Fibroblast of pulmonary artery (primary cell): Measurements from ENCODE around the gene METTL27.
"Not testable (repeated sequence)": the region's sequence is repeated elsewhere in the genome, so short reads cannot be mapped to it uniquely, and the experiment has no call there.

Experiments
- DNase-seq: peaks from one replicate; pipeline ENCODE4 v3.0.0-alpha.2; 2010; ENCODE audit warnings: low read depth
- H3K4me3 ChIP-seq: replicated peaks from 2 replicates; pipeline ENCODE4 v1.5.1; 2011; ENCODE audit warnings: low read depth, mild to moderate bottlenecking, control low read depth, low read length, moderate library complexity
- TF ChIP-seq, protein P1 (sequence below): IDR thresholded peaks from 2 replicates; pipeline ENCODE4 v1.5.1; 2011; ENCODE audit warnings: mild to moderate bottlenecking, control low read depth, low read length, inconsistent platforms; ENCODE audit errors: missing control alignments

METTL27 gene

GRCh38 chr7:73822319-73823173, 19.8 kb downstream of the METTL27 start:
- DNase-seq = peak; percentile 66
- H3K4me3 ChIP-seq = no peak overlapping the region
- TF ChIP-seq, protein P1, sequence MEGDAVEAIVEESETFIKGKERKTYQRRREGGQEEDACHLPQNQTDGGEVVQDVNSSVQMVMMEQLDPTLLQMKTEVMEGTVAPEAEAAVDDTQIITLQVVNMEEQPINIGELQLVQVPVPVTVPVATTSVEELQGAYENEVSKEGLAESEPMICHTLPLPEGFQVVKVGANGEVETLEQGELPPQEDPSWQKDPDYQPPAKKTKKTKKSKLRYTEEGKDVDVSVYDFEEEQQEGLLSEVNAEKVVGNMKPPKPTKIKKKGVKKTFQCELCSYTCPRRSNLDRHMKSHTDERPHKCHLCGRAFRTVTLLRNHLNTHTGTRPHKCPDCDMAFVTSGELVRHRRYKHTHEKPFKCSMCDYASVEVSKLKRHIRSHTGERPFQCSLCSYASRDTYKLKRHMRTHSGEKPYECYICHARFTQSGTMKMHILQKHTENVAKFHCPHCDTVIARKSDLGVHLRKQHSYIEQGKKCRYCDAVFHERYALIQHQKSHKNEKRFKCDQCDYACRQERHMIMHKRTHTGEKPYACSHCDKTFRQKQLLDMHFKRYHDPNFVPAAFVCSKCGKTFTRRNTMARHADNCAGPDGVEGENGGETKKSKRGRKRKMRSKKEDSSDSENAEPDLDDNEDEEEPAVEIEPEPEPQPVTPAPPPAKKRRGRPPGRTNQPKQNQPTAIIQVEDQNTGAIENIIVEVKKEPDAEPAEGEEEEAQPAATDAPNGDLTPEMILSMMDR = no peak

DNA sequence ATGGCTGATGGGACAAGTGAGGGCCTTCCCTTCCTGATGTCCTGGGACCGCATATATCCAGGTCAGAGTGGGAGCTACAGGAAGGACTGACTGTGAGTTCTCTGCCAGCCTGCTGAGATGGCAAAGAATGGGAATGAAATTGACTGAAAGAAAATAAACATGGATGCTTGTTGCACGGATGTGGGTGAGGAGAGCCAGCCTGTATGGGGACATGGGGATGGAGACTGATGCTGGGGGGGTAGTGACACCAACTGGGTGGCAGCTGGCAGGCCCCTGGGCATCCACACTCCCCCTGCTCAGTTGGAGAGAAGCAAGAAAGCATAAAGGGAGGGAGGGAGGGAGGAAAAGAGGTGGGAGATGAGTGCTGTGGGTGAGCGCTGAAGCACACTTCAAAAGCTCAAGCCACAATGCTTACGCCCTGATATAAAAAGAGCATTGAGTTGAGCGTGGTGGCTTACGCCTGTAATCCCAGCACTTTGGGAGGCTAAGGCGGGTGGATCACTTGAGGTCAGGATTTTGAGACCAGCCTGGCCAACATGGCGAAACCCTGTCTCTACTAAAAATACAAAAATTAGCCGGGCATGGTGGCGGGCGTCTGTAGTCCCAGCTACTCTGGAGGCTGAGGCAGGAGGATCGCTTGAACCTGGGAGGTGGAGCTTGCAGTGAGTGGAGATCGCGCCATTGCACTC, 20.6 kb downstream of the METTL27 start:
- not testable (repeated sequence) for DNase-seq, H3K4me3 ChIP-seq

DNA sequence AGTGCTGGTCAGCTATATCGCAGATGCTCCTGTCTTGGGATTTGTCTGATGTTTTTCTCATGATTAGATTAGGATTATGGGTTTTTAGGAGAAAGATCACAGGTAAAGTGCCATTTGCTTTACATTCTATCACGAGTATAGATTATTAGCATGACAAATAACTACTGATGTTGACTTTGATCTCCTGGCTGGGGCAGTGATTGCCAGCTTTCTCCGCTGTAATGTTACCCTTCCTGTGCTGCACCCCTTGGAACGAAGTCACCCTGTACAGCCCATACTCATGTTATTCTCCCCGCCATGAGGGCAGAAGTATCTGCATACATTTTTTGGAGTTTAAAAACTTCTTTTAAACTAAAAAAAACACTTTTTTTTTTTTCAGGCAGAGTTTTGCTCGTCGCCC, 22.3 kb downstream of the METTL27 start:
- no peak for DNase-seq
- H3K4me3 ChIP-seq = no peak overlapping the region
- TF ChIP-seq, protein P1 = no peak

- DNase-seq = no peak
- no peak overlapping the region for H3K4me3 ChIP-seq
- TF ChIP-seq, protein P1 = no peak
Observed at GRCh38 chr7:73817121-73817520, 25.2 kb downstream of the METTL27 start.

- TF ChIP-seq, protein P1 = no peak
- no peak overlapping the region for H3K4me3 ChIP-seq
- no peak for DNase-seq
Observed at GRCh38 chr7:73815436-73815835, 26.9 kb downstream of the METTL27 start.

- TF ChIP-seq, protein P1 = no peak
- DNase-seq = no peak
Observed at GRCh38 chr7:73812996-73813395, 29.3 kb downstream of the METTL27 start.

GRCh38 chr7:73811760-73812168, 30.6 kb downstream of the METTL27 start:
- no peak overlapping the region for H3K4me3 ChIP-seq
- TF ChIP-seq, protein P1 = peak; percentile 89
- DNase-seq = peak; percentile 65

More at GRCh38 chr7:73812996-73813395, 29.3 kb downstream of the METTL27 start:
- H3K4me3 ChIP-seq = no peak overlapping the region
